Cardiac fibroblast (primary cell): Measurements from ENCODE around the gene ATG10.

ENCODE experiments used
- DNase-seq, 2 donors: peaks; one replicate each; pipeline versions ENCODE4 v3.0.0 to v3.0.0-alpha.2; 2010; ENCODE audit warnings: low read depth in 2 of 2
- H3K4me3 ChIP-seq, 2 donors: replicated peaks in 1 of 2; 1 replicate in 1 of 2; 2 replicates in 1 of 2; pipeline ENCODE4 v1.5.1; 2011; ENCODE audit warnings: low read depth in 2 of 2, low read length in 2 of 2, mild to moderate bottlenecking in 2 of 2, moderate library complexity in 1 of 2
- TF ChIP-seq, protein P1 (sequence below): IDR thresholded peaks from one replicate; pipeline ENCODE4 v1.5.1; 2011; ENCODE audit warnings: low read depth, mild to moderate bottlenecking, low read length, inconsistent platforms

The ATG10 gene

DNA sequence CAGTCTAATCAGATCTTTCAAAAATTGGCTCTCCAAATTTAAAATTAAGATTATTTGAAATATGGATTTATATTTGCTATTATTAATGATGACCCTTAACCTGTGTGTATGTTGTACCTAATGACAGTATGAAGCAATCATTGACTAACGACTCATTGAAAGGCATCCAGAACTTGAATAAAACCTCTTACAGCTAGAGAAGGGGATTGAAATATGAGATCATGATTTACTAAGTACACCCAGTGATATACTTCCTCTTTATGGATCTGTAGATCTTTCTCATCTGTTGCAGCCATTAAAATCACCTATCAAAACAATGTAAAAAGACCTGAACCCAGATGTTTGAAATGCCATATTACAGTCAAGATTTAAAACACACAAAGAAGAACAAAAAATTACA lies 179.8 kb downstream of the ATG10 start:
- DNase-seq, result no peak

DNA sequence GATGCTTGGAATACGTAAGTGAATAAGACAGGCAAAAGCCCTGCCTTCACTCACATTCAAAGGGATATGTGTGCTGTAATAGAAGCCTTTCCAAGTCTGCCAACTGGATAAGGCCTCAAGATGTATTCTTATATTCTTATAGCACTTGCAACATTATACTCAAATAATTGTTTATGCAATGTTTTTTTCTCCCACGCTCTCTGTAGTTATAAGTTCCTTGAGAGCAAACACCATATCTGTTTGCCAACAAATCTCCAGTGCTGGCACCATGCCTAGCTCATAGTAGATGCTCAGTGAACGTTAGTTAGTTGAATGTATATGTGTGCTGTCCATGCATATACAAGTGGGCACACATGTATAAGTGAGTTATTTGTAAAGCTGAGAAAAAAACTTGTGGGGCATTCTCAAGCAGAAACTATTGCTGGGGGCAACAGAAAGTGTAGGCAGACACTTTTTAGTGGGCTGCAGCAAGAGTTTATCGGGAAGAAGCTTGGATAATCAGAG lies 181.2 kb downstream of the ATG10 start:
- TF ChIP-seq, protein P1, sequence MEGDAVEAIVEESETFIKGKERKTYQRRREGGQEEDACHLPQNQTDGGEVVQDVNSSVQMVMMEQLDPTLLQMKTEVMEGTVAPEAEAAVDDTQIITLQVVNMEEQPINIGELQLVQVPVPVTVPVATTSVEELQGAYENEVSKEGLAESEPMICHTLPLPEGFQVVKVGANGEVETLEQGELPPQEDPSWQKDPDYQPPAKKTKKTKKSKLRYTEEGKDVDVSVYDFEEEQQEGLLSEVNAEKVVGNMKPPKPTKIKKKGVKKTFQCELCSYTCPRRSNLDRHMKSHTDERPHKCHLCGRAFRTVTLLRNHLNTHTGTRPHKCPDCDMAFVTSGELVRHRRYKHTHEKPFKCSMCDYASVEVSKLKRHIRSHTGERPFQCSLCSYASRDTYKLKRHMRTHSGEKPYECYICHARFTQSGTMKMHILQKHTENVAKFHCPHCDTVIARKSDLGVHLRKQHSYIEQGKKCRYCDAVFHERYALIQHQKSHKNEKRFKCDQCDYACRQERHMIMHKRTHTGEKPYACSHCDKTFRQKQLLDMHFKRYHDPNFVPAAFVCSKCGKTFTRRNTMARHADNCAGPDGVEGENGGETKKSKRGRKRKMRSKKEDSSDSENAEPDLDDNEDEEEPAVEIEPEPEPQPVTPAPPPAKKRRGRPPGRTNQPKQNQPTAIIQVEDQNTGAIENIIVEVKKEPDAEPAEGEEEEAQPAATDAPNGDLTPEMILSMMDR, result no peak
- DNase-seq, result no peak
- no peak overlapping the region for H3K4me3 ChIP-seq

More for the DNA sequence above, 179.8 kb downstream of the ATG10 start:
- no peak overlapping the region for H3K4me3 ChIP-seq
- TF ChIP-seq, protein P1, result no peak

DNA sequence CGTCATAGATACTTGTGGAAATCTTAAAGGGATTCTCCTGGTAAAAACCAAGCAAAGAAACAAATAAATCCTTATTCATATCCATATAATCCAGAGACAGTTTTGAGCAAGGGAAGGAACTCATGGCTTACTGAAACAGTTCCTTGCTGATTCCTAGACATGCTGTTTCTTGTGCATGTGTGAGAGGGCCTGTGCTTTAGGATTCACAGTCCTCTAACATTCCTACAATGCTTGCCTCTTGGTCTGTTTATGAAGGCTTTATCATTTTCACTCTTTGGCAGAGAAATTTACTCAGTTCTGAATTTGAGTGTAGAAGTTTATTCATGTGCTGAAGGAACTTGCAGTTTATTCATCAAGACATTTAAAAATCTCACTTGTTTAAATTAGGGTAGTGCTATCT lies 183.0 kb downstream of the ATG10 start:
- DNase-seq, result no peak
- H3K4me3 ChIP-seq, result no peak overlapping the region
- TF ChIP-seq, protein P1, result no peak

DNA sequence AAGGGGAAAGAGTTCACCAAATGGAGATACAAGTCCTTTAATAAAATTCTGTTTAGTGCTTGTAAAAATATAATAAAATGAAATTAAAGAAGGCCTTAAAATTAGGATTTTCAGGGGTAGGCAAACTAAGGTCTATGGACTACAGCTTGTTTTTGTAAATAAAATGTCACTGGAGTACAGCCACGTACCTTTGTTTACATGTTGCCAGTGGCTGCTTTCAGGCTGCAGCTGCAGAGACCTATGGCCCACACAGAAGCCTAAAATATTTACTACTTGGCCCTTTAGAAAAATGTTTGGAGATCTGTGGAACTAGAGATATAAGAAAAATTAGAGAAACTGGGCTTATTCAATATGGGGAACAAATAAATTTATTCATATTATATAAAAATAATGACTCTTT lies 183.5 kb downstream of the ATG10 start:
- no peak overlapping the region for H3K4me3 ChIP-seq
- TF ChIP-seq, protein P1, result no peak
- no peak for DNase-seq

DNA sequence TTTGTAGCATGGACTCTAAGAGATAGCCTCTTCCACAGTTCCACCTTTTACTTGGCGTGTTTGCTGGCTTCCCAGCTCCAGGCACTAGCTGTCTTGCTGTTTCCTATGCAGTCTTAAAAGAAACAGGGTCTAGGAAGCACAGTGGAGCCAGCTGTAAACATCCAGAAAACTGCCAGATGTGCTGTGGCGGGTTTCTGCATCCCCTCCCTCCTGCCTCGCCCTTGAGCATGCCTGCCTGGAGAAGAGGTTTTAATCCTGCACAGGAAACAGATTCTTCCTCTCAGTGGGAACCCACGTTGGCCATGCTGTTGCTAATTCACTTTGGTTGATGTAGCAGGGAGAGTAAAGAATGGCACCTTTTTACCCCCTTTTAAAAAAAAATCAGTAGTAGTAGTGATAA lies 185.1 kb downstream of the ATG10 start:
- DNase-seq, result no peak
- TF ChIP-seq, protein P1, result no peak
- H3K4me3 ChIP-seq, result no peak overlapping the region

DNA sequence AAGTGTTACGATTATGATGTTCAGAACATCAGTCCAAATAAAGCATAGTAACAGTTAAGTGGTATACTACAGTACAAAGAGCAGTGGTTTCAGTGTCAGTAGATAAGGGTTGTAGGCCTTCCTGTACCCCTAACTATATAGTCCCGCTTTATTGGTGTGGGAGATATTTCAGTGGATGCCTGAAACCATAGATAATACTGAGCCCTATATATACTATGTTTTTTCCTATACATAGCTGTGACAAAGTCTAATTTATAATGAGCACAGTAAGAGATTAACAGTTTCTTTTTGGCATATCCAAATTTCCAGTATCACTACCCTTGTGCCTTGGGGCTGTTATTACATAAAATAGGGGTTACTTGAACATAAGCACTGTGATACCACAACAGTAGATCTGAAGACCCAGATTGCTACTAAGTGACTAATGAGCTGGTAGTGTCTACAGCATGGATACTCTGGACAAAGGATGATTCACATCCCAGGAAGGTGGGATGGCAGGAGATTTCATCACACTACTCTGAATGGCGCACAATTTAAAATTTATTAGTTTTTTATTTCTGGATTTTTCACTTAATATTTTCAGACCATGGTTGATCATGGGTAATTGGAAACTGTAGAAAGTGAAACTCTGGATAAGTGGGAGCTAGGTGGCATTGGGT lies 187.1 kb downstream of the ATG10 start:
- peak; percentile 61 to 89 for DNase-seq
- H3K4me3 ChIP-seq, result no peak overlapping the region
- TF ChIP-seq, protein P1, result no peak

DNA sequence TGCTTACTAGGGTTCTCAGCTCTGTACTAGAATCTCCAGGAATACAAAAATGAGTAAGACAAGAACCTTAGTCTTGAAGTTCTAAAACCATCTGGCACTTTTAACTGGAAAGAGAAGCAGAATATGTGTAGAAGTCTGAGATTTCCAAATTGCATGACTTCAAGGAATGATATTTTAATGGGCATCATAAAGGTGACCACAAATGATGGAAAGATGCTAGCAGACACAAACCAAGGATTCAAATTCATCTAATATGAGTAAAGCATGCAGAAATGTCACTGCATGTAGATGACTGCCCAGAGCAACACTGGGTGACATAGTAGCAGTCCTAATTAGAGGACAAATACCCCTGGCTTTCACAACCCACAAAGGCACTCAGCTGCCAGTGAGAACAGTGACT lies 189.1 kb downstream of the ATG10 start:
- TF ChIP-seq, protein P1, result no peak
- H3K4me3 ChIP-seq, result no peak overlapping the region
- no peak for DNase-seq
